HepG2 (cell line): ENCODE data around the gene KRI1. TPM values are rescaled to one million over a fixed set of nuclear protein-coding genes. Genes with fewer than 3 reads are reported as not detected.

Experiments used
- FOXP4 ChIP-seq: sonication (generic); formaldehyde crosslinking; IDR thresholded peaks from 2 replicates; pipeline ENCODE4 v1.4.0; 2020; ENCODE audit warnings: missing genetic modification reagents
- MTF2 ChIP-seq: sonication (generic); formaldehyde crosslinking; IDR thresholded peaks from 2 replicates; pipeline ENCODE4 v1.5.0; 2020; ENCODE audit warnings: missing genetic modification reagents, borderline replicate concordance
- NPAS2 ChIP-seq: sonication (generic); formaldehyde crosslinking; IDR thresholded peaks from 2 replicates; pipeline ENCODE4 v1.8.0; 2022; ENCODE audit warnings: mild to moderate bottlenecking, missing genetic modification reagents, borderline replicate concordance
- SMAD1 ChIP-seq: sonication (generic); formaldehyde crosslinking; IDR thresholded peaks from 2 replicates; pipeline ENCODE4 v1.4.0; 2020; ENCODE audit warnings: missing genetic modification reagents, low read depth, mild to moderate bottlenecking, borderline replicate concordance
- THRA ChIP-seq: sonication (generic); formaldehyde crosslinking; IDR thresholded peaks from 2 replicates; pipeline ENCODE4 v1.4.0; 2020; ENCODE audit warnings: missing genetic modification reagents, borderline replicate concordance
- ZBTB34 ChIP-seq: sonication (generic); formaldehyde crosslinking; IDR thresholded peaks from 2 replicates; pipeline ENCODE4 v1.8.0; 2022; ENCODE audit warnings: mild to moderate bottlenecking, missing genetic modification reagents
- ZNF335 ChIP-seq: sonication (generic); formaldehyde crosslinking; IDR thresholded peaks from 2 replicates; pipeline ENCODE4 v1.4.0; 2020; ENCODE audit warnings: missing genetic modification reagents
- ZNF646 ChIP-seq: sonication (generic); formaldehyde crosslinking; IDR thresholded peaks from 2 replicates; pipeline ENCODE4 v1.9.0; 2021; ENCODE audit warnings: mild to moderate bottlenecking, missing genetic modification reagents
- ZNF670 ChIP-seq: sonication (generic); formaldehyde crosslinking; IDR thresholded peaks from 2 replicates; pipeline ENCODE4 v1.8.0; 2022; ENCODE audit warnings: mild to moderate bottlenecking, missing genetic modification reagents, borderline replicate concordance
- ZNF773 ChIP-seq: sonication (generic); formaldehyde crosslinking; IDR thresholded peaks from 2 replicates; pipeline ENCODE4 v1.4.0; 2020; ENCODE audit warnings: missing genetic modification reagents, borderline replicate concordance
- ZNF782 ChIP-seq: sonication (generic); formaldehyde crosslinking; IDR thresholded peaks from 2 replicates; pipeline ENCODE4 v1.4.0; 2020; ENCODE audit warnings: missing genetic modification reagents, mild to moderate bottlenecking, borderline replicate concordance
- polyA plus RNA-seq, 8 experiments: library from polyadenylated mRNA; depleted of rRNA in 3 of 8; stranded (reverse) in 7 of 8; unstranded in 1 of 8; fragments of >200 nt; fragmentation: Illumina TruSeq in 4 of 8; extraction: Trizol in 4 of 8; gene quantifications; 2 replicates each; pipeline versions ENCODE4 v1.2.1 to v1.2.3, GENCODE V29; 2011 to 2016; ENCODE audit warnings: low read depth in 4 of 8, missing spikeins in 1 of 8, mixed read lengths in 1 of 8; ENCODE audit not compliant: insufficient read depth in 1 of 8
- total RNA-seq, 5 experiments: library from RNA; depleted of rRNA; stranded (reverse); fragments of >200 nt; fragmentation: Illumina TruSeq; extraction: Trizol; gene quantifications; 2 replicates each; pipeline ENCODE4 v1.2.3, GENCODE V29; 2016; ENCODE audit warnings: low read depth in 1 of 5
- TF ChIP-seq, protein P1 (sequence below): IDR thresholded peaks from 2 replicates; pipeline ENCODE4 v1.6.1; 2012; ENCODE audit warnings: low read length, improper control_type of control experiment

Gene KRI1
- total and polyA plus RNA-seq, 2 of the 13 experiments (the other 11 are each of a cell fraction or from before 2014, with no cell fraction given): 9.1 to 11.7 TPM

DNA sequence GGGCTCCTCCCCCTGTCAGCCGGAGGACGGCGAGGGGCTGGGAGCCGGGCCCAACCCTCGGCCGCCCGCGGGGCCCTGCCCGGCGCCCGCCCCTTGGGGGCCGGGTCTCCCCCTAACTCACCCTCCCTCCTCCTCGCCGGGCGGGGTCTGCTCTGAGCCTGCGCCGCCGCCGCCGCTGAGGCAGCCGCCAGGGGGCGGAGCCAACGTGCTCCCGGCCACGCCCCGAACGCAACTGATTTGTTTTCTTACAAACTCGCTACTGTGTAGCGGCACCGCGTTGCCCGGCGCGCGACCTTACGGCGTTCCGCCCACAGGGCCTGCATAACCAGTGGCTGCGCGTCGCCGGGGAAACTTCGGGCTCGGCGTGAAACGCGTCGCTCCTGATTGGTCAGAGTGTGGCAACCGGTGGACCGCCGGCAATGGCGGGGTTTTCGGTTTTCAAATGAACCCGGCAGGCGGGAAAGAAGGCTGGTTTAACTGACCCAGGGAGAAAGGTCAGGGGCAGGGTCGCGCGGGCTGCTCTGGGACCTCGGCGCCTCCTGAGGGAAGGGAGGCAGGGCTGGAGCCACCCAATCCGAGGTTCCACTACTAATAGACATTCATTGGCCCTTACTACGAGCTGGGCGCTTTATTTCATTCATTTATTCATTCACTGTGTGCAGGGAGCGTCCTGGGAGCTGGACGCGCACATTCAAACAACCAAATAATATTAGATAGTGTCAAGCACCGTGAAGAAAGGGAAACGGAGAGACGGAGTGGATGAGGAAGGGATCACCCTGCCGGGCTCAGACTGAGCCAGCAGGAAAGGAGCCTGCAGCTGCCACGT is 3.2 kb upstream of the KRI1 start, which contains the start of gene CDKN2D (continued):
- TF ChIP-seq THRA (CRISPR knock-in tag) (peak; percentile 27; the same call in 1 of the 2 replicates), SMAD1 (CRISPR knock-in tag) (no peak; the same call in 1 of the 2 replicates), NPAS2 (CRISPR knock-in tag) (no peak), ZBTB34 (CRISPR knock-in tag) (peak; percentile 62; the same call in 1 of the 2 replicates), ZNF782 (no peak), ZNF335 (0 out of 2 replicates have a peak, but pooled peaks have one; percentile 22), ZNF646 (CRISPR knock-in tag) (no peak), ZNF773 (no peak), FOXP4 (peak; percentile 55; the same call in 1 of the 2 replicates), MTF2 (CRISPR knock-in tag) (no peak), ZNF670 (CRISPR knock-in tag) (peak; percentile 70; the same call in 1 of the 2 replicates)
- TF ChIP-seq, protein P1, sequence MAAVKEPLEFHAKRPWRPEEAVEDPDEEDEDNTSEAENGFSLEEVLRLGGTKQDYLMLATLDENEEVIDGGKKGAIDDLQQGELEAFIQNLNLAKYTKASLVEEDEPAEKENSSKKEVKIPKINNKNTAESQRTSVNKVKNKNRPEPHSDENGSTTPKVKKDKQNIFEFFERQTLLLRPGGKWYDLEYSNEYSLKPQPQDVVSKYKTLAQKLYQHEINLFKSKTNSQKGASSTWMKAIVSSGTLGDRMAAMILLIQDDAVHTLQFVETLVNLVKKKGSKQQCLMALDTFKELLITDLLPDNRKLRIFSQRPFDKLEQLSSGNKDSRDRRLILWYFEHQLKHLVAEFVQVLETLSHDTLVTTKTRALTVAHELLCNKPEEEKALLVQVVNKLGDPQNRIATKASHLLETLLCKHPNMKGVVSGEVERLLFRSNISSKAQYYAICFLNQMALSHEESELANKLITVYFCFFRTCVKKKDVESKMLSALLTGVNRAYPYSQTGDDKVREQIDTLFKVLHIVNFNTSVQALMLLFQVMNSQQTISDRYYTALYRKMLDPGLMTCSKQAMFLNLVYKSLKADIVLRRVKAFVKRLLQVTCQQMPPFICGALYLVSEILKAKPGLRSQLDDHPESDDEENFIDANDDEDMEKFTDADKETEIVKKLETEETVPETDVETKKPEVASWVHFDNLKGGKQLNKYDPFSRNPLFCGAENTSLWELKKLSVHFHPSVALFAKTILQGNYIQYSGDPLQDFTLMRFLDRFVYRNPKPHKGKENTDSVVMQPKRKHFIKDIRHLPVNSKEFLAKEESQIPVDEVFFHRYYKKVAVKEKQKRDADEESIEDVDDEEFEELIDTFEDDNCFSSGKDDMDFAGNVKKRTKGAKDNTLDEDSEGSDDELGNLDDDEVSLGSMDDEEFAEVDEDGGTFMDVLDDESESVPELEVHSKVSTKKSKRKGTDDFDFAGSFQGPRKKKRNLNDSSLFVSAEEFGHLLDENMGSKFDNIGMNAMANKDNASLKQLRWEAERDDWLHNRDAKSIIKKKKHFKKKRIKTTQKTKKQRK: no peak
